ENCODE results near the gene BICRA. TPM values are rescaled to one million over a fixed set of nuclear protein-coding genes. Genes with fewer than 3 reads are reported as not detected.

BICRA gene
- total and polyA plus RNA-seq, 2 donors (not counting 1 experiment from before 2014, with no cell fraction given): 14.1 to 34.7 TPM

DNA sequence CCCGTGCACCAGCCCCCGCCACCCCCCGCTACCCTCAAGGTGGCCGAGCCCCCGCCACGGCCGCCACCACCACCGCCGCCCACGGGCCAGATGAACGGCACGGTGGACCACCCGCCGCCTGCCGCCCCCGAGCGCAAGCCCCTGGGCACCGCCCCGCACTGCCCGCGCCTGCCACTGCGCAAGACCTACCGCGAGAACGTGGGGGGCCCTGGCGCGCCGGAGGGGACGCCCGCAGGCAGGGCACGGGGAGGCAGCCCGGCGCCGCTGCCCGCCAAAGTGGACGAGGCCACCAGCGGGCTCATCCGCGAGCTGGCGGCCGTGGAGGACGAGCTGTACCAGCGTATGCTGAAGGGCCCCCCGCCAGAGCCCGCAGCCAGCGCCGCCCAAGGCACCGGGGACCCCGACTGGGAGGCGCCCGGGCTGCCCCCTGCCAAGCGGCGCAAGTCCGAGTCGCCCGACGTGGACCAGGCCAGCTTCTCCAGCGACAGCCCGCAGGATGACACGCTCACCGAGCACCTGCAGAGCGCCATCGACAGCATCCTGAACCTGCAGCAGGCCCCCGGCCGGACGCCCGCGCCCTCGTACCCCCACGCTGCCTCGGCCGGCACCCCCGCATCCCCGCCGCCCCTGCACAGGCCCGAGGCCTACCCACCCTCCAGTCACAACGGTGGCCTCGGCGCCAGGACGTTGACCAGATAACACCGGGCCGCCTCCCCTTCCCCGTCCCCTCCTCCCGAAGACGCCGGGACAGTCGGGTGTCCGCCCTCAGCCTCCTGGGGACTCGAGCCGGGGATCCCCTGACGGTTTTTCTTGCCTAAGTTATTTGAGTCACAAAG, 93.0 kb downstream of the BICRA start:
- Histone ChIP-seq H3K4me1 (ENCODE audit: control insufficient read depth in 2 of 2, insufficient read depth in 2 of 2, low read length in 2 of 2) (no peaks in the 10 kb centered on the region), H3K27ac (ENCODE audit: low read length in 2 of 2) (no peak overlapping the region), H4K20me1 (ENCODE audit: control insufficient read depth, insufficient read depth, low read length, poor library complexity, severe bottlenecking) (peaks cover 22% of the 10 kb centered on the region), H3K4me2 (replicated peaks; ENCODE audit: low read depth, low read length, poor library complexity, severe bottlenecking) (no peak overlapping the region), H3K36me3 (replicated peaks in 1 of 2; ENCODE audit: control extremely low read depth in 1 of 2, control insufficient read depth in 1 of 2, extremely low read depth in 1 of 2, insufficient read depth in 2 of 2, low read length in 1 of 2) (peaks cover 0 to 29% of the 10 kb centered on the region in 2 experiments), H3K27me3 (replicated peaks in 1 of 4; ENCODE audit: control extremely low read depth in 1 of 4, control insufficient read depth in 3 of 4, insufficient read depth in 4 of 4, low read length in 3 of 4) (peaks cover 0 to 5% (median 0%) of the 10 kb centered on the region in 4 experiments), H3K9me3 (ENCODE audit: control extremely low read depth in 1 of 3, control insufficient read depth in 2 of 3, insufficient read depth in 1 of 3, low read length in 2 of 3) (peaks cover 0 to 1% (median 0%) of the 10 kb centered on the region in 3 donors), H3K9ac (ENCODE audit: low read length) (no peak overlapping the region), H3K4me3 (ENCODE audit: control extremely low read depth in 1 of 5, extremely low read depth in 1 of 5, insufficient read depth in 1 of 5, low read depth in 2 of 5, low read length in 4 of 5) (no peak overlapping the region), H2AFZ (ENCODE audit: insufficient read depth, low read depth, low read length, poor library complexity, severe bottlenecking) (no peak overlapping the region), H3K79me2 (ENCODE audit: control insufficient read depth, insufficient read depth, low read length) (no peaks in the 10 kb centered on the region)
- no peaks in the 10 kb centered on the region for H3K4me1 Mint-ChIP-seq
- no peak for DNase-seq
- H3K9me3 Mint-ChIP-seq (ENCODE audit: insufficient read depth): no peaks in the 10 kb centered on the region
- no peak overlapping the region for H3K27ac Mint-ChIP-seq
- no peak overlapping the region for H3K4me3 Mint-ChIP-seq
- TF ChIP-seq, protein P1, sequence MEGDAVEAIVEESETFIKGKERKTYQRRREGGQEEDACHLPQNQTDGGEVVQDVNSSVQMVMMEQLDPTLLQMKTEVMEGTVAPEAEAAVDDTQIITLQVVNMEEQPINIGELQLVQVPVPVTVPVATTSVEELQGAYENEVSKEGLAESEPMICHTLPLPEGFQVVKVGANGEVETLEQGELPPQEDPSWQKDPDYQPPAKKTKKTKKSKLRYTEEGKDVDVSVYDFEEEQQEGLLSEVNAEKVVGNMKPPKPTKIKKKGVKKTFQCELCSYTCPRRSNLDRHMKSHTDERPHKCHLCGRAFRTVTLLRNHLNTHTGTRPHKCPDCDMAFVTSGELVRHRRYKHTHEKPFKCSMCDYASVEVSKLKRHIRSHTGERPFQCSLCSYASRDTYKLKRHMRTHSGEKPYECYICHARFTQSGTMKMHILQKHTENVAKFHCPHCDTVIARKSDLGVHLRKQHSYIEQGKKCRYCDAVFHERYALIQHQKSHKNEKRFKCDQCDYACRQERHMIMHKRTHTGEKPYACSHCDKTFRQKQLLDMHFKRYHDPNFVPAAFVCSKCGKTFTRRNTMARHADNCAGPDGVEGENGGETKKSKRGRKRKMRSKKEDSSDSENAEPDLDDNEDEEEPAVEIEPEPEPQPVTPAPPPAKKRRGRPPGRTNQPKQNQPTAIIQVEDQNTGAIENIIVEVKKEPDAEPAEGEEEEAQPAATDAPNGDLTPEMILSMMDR (IDR thresholded peaks at IDR 0.05): no peak
- no peak for TF ChIP-seq EZH2 (IDR thresholded peaks at IDR 0.05; ENCODE audit: borderline replicate concordance, insufficient read depth, low read depth, low read length, poor library complexity, severe bottlenecking)
- intact Hi-C loops (cut with micrococcal nuclease): no loop called here
- ATAC-seq (ENCODE audit: low read depth): no peak
- peaks cover 2% of the 10 kb centered on the region for H3K27me3 Mint-ChIP-seq
- 96% methylated on average over 74 of the region's 91 CpGs for WGBS (ENCODE audit: insufficient coverage)
- POLR2A ChIA-PET: no interaction called here
- CTCF ChIA-PET: no interaction called here

DNA sequence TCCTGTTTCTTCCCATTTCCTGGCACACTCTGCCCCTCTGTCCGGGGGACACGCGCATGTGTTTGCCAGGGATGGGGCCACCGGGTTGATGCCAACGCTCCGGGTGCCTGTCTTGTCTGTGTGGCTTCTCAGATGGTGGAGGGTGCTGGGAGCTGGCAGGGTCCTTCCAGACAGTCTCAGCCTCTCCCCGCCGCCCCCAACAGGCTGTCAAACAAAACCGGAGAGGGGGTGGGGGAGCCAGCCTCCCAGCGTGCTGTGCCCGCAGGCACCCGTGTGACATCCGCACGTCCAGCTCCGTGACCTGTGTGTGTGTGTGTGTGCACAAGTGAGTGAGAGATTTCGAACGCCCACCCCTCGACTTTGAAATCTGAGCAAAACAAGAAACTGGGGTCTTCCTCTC, 93.7 kb downstream of the BICRA start:
- POLR2A ChIA-PET: no interaction called here
- Histone ChIP-seq H3K4me2 (replicated peaks; ENCODE audit: low read depth, low read length, poor library complexity, severe bottlenecking) (no peak overlapping the region), H3K27me3 (replicated peaks in 1 of 4; ENCODE audit: control extremely low read depth in 1 of 4, control insufficient read depth in 3 of 4, insufficient read depth in 4 of 4, low read length in 3 of 4) (peaks cover 0 to 7% (median 0%) of the 10 kb centered on the region in 4 experiments), H3K9ac (ENCODE audit: low read length) (no peak overlapping the region), H3K36me3 (replicated peaks in 1 of 2; ENCODE audit: control extremely low read depth in 1 of 2, control insufficient read depth in 1 of 2, extremely low read depth in 1 of 2, insufficient read depth in 2 of 2, low read length in 1 of 2) (peaks cover 0 to 29% of the 10 kb centered on the region in 2 experiments), H2AFZ (ENCODE audit: insufficient read depth, low read depth, low read length, poor library complexity, severe bottlenecking) (no peak overlapping the region), H3K4me3 (ENCODE audit: control extremely low read depth in 1 of 5, extremely low read depth in 1 of 5, insufficient read depth in 1 of 5, low read depth in 2 of 5, low read length in 4 of 5) (no peak overlapping the region), H3K9me3 (ENCODE audit: control extremely low read depth in 1 of 3, control insufficient read depth in 2 of 3, insufficient read depth in 1 of 3, low read length in 2 of 3) (peaks cover 0 to 6% (median 0%) of the 10 kb centered on the region in 3 donors), H3K27ac (ENCODE audit: low read length in 2 of 2) (no peak overlapping the region), H4K20me1 (ENCODE audit: control insufficient read depth, insufficient read depth, low read length, poor library complexity, severe bottlenecking) (peaks cover 21% of the 10 kb centered on the region), H3K79me2 (ENCODE audit: control insufficient read depth, insufficient read depth, low read length) (no peaks in the 10 kb centered on the region), H3K4me1 (ENCODE audit: control insufficient read depth in 2 of 2, insufficient read depth in 2 of 2, low read length in 2 of 2) (no peaks in the 10 kb centered on the region)
- CTCF ChIA-PET: interaction anchor here (1.2 kb wide), 1 partner anchor 266 kb away, joined by 3 read pairs; no protein-coding TSS in a partner anchor
- Mint-ChIP-seq H3K4me3 (no peak overlapping the region), H3K27me3 (peaks cover 7% of the 10 kb centered on the region), H3K27ac (no peak overlapping the region), H3K4me1 (no peaks in the 10 kb centered on the region), H3K9me3 (ENCODE audit: insufficient read depth) (no peaks in the 10 kb centered on the region)
- DNase-seq: no peak
- no peak for TF ChIP-seq EZH2 (IDR thresholded peaks at IDR 0.05; ENCODE audit: borderline replicate concordance, insufficient read depth, low read depth, low read length, poor library complexity, severe bottlenecking)
- TF ChIP-seq, protein P1 (IDR thresholded peaks at IDR 0.05): no peak
- intact Hi-C loops (cut with micrococcal nuclease): no loop called here
- WGBS (ENCODE audit: insufficient coverage): 76% methylated on average over 15 of the region's 18 CpGs
- no peak for ATAC-seq (ENCODE audit: low read depth)
